HG03139 (cell line): ENCODE results near the gene COL20A1.

Experiments
- ATAC-seq: cut with Tn5 transposase; IDR thresholded peaks from one replicate; pipeline ENCODE4 v1.9.1; 2021; ENCODE audit not compliant: unreplicated experiment

The COL20A1 gene

GRCh38 chr20:63277466-63278272, 15.3 kb upstream of the COL20A1 start:
- ATAC-seq = no peak

DNA sequence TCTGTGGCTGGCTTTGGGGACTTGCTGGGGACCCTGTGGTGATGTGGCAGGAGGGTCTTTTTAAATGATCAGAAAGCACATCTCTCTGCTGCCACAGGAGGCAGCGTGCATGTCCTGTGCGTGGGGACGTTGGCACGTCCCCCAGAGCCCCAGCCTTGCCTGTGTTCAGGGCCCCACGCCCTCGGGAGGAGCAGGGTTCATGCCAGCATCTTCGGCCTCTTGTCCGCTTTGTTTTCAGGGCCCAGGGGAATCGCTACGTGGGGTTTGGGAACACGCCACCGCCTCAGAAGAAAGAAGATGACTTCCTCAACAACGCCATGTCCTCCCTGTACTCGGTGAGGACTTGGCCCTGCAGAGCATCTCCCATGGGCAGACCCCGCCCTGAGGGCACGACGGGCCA, 14.3 kb upstream of the COL20A1 start:
- ATAC-seq = no peak

DNA sequence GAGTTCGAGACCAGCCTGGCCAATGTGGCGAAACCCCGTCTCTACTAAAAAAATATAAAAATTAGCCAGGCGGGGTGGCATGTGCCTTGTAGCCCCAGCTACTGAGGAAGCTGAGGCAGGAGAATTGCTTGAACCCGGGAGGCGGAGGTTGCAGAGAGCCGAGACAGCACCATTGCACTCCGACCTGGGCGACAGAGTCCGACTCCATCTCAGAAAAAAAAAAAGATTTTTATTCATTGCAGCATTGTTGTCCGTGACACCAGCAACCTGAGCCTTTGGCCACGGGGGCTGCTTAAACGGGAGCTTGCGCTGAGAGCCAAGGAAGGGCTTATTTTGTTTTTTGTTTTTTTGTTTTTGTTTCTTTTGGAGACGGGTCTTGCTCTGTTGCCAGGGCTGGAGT, 13.1 kb upstream of the COL20A1 start:
- no peak for ATAC-seq

GRCh38 chr20:63280371-63280770, 12.6 kb upstream of the COL20A1 start:
- ATAC-seq = no peak

- ATAC-seq = no peak
Measured at GRCh38 chr20:63280929-63281545, 11.9 kb upstream of the COL20A1 start.

GRCh38 chr20:63281742-63282665, 11.0 kb upstream of the COL20A1 start:
- no peak for ATAC-seq

DNA sequence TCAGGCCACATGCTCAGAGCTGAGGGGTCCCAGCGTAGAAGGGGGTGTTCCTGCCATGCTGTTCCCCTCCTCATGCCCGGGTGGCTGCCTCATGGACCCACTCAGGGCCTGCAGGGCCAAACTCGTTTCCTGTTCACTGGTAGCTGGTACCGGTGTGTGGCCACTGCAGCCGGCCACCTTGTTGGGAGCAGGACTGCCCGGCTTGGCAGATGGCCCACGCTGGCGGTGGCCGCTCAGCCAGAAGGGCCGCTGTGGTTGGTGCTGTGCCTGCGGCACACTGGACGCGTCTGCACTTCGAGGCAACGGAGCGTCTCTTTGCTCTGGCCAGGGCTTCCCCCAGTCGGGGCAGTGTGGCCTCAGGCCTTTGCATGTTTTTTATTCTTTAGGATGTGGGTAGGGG, 10.0 kb upstream of the COL20A1 start:
- no peak for ATAC-seq

DNA sequence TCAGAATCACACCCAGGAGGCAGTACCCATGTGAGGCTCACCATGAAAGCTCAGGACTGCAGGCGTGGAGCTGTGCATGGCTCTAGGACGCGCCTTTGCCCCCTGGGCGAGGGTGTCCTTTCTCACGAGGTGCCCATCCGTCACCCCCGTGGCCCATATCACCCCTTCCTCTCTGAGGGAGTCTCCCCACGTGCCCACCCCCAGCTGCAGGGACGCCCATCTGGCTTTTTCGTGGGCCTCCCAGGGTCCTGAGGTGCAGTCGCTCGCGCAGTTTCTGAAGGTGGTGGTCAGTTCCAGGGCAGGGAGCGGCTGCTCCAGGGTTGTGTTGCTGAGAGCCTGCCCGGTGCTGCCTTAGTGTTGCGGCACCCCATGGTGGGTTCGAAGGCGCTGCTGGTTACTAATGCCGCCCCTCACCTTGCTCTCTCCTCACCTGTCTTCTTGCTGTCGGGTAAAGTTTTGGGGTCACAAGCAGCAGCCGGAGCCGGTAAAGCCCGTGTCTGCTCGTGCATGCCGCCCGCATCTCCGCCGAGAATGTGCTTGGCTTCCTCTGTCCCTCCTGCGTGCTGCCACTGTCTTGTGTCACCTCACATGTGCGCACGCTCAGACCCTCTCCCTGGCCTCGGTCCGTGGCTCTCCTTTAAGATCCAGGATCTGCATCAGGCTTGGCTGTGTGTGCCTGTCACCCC, 9.4 kb upstream of the COL20A1 start:
- ATAC-seq = no peak

DNA sequence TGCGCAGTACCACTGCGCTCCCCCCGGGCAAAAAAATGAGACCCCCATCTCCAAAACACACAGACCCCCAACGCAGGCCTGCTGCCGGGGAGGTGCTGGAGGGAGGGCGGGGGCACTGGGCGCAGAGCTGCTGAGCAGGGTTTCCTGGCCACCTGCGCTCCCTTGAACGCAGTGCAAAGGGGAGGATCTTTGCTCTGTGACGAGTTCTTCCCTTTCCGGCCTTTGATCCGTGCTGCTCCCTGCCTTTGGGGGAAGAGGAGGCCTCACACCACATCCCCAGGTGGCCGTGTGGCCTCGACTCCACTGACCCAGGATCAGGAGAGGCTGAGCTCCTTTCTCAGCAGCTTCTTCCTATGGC, 8.9 kb upstream of the COL20A1 start:
- no peak for ATAC-seq

DNA sequence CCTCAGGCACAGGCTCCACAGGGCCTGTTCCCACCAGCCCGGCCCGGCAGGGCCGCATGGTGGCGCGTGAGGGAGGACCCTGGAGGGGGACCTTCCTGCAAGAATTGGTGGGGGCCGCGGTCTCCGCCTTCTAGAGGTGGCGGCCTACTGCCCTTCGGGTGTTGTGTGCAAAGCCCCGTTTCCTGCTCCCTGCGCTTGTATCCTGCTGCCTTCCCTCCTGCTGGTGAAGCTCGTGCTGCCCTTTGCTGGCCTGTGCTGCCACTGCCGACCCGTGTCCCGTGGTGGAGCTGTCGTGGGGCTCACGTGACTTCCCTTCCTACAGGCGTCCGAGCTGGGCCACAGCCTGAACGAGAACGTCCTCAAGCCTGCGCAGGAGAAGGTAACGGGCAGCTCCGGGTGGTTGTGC, 8.4 kb upstream of the COL20A1 start:
- no peak for ATAC-seq

DNA sequence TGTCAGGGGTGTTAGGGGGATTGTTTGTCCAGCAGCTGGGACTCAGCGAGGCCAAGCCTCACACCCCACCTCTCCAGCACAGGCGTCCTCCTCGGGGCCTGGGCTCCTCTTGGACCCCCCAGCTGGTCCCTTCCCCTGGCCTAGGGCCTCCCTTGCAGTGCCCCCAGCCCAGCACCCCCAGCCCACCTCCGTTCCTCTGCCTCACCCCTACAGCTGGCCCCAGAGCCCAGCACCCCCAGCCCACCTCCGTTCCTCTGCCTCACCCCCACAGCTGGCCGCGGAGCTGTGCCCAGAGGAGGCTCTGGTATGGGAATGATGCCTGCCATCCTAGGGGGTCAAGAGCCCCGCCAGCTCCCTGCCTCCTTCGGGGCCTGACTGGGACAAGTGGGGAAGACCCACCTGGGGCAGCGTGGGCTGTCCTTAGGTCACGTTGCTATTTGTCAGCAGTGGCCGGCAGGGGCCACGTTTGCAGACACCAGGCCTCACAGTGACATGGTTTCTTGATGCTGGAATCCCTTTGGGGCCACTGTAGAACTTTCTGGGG, 7.9 kb upstream of the COL20A1 start:
- no peak for ATAC-seq

DNA sequence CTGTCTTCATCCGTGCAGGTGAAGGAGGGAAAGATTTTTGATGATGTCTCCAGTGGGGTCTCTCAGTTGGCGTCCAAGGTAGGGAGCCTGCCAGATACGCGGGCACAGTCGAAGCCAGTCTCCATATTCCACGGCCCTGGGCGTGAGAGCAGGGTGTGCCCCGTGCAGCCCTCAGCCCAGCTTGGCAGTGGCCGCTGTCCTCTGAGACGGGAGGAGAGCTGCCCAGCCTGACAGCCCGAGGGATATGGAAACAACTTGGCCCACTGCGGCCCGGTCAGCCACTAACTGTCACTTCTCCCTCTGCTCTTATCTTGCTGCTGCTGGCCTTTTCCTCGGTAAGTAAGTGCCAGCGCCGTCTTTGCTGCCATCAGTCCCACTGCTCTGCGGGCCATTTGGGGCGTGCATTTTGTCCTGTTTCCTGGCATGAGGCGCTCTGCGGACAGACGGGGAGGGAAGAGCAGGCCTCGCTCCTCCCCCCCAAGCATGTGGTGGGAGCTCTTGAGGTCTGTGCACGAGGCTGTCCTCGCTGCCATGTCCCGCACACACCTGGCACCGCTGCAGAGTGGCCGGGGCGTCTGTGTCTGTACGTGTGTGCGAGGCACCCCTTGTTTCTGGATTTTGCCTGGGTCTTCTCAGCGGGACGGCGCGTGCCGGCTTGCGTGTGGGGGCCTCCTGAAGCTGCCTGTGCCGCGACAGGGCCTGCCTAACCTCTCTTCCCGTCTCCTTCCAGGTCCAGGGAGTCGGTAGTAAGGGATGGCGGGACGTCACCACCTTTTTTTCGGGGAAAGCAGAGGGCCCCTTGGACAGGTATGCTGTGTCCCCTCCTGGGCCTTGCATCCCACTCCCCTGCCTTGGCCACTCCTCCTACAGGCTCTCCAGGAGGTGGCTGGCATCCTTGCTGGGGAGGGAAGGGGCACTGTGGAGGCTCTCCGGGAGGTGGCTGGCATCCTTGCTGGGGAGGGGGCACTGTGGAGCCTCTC, 7.1 kb upstream of the COL20A1 start:
- no peak for ATAC-seq

DNA sequence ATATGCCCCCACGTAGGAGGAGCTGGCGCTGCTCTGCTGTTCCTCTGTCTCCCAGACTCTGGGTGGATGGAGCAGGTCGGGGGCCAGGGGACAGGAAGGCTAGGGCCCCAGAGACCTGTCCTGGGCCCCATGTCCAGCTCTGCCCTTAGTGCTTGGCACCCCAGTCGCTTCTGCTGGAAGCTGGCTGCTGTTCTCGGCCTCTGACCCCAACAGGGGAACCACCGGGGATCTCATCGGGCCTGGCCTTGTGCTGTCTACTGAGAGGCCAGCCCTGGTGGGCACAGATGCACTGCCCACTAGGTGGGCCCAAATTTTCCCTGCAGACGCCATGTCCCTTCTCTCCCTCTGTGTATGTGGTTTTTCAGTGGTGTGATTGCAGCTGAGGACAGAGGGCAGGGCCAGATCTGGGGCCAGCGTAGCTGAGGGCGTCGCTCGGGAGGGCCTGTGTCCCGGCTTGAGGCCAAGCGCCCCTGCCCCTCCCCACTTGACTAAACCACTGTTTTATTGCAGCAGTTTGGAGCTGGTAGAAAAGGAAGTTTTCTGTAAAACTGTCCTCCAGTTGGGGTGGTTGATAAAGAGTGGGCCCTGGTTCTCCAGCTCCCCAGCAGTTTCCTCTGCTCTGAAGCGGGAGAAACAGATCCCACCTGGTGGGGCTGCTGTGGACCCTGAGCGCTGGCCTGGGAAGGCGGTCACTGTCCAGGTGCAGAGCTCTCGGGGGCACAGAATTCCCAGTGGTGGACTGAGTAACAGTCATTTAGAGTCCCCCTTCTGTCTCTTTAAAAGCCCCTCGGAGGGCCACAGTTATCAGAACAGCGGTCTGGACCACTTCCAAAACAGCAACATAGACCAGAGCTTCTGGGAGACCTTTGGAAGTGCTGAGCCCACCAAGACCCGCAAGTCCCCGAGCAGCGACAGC, 5.9 kb upstream of the COL20A1 start:
- no peak for ATAC-seq

DNA sequence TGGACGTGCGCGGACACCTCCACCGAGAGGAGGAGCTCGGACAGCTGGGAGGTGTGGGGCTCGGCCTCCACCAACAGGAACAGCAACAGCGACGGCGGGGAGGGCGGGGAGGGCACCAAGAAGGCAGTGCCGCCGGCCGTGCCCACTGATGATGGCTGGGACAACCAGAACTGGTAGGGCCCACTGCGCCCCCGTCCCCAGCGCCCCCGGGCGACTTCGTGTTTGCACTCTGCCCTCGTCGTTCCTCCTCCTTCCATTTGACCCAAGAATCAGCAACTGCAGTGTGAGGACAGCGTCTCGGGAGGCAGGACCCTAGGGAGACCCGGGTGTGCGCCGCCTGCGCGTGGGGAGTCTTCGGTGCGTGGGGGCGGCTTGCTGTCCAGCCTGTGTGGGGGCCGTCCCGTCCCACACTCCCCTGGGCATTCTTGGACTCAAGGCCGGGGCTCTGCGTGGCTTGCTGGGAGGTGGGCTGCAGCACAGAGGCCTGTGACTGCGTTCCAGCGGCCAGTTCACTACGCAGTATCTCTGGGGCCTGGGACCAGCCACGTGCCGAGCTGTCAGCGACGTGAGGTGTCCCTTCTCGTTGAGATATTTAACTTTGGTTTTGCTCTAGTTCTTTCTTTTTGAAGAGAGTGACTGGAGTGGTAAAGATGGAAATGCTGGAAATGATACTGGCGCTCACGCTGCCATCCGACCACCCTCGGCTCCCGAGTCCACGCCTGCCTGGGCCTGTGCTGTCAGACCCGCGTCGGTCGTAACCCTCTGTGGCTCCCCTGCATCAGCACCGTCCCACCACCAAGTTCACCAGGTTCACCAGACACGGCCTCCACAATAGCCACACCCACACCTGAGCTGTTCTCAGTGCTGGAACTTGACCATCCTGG, 5.0 kb upstream of the COL20A1 start:
- ATAC-seq = no peak

GRCh38 chr20:63288581-63289251, 4.3 kb upstream of the COL20A1 start:
- ATAC-seq = no peak

DNA sequence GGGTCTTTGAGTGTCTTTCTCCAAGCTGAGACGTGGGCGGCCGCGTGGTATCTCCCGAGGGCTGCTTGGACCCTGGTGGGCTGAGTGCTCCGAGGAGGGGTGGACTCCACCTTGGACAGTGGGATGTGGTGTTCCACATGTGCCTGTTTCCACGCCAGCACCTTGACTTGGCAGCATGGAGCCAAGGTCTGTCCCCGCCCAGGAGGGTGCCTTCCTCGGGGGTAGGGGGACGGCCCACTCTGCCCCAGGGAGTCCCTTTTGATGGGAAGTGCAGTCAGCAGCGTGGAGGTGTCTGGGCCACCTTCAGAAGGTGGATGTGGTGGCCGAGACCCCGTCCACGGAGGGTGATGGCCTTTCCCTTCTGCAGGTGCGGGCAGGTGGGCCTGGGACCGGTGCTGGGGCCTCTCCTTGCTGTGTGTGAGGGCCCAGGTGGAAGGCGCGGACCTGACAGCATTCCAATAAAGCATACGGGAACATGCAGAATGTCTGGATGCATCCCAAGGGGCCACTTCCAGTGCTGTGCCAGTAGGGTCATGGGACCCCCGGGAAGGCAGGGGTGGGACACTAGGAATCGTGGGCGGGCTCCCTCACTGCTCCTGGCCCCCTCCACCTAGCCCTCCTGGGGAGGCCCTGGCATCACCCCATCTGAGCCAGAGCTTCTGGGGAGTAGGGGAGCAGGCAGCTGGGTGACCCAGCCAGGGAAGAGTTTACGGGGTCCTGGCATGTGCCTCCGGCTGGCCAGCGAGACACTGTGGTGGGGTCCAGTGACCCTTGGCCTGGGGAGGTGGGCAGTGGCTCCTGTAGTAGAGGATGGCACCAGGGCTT, 3.5 kb upstream of the COL20A1 start:
- no peak for ATAC-seq
